Nephron progenitor cell (in vitro differentiated cells): ENCODE results near the gene DCHS2.

Source experiments
- DNase-seq: peaks from one replicate; pipeline ENCODE4 v3.0.0; 2021
- H3K27ac Mint-ChIP-seq: 2 replicates; pipeline ENCODE4 v1.8.0; 2021; ENCODE audit warnings: mild to moderate bottlenecking, moderate library complexity, mixed read lengths
- H3K27me3 Mint-ChIP-seq: 2 replicates; pipeline ENCODE4 v1.8.0; 2021; ENCODE audit warnings: mild to moderate bottlenecking, low read depth, mixed read lengths; ENCODE audit not compliant: poor library complexity
- H3K36me3 Mint-ChIP-seq: 2 replicates; pipeline ENCODE4 v1.8.0; 2021; ENCODE audit warnings: low read depth, mixed read lengths
- H3K4me1 Mint-ChIP-seq: 2 replicates; pipeline ENCODE4 v1.8.0; 2021; ENCODE audit warnings: mixed read lengths
- H3K4me3 Mint-ChIP-seq: 2 replicates; pipeline ENCODE4 v1.8.0; 2021; ENCODE audit warnings: mild to moderate bottlenecking, moderate library complexity, mixed read lengths
- H3K9me3 Mint-ChIP-seq: 2 replicates; pipeline ENCODE4 v1.8.0; 2021; ENCODE audit warnings: mild to moderate bottlenecking, moderate library complexity, mixed read lengths
- TF ChIP-seq, protein P1 (sequence below): fragments of 200-600 bp; sonication (generic); IDR thresholded peaks from 2 replicates; pipeline ENCODE4 v1.5.0; 2021; ENCODE audit warnings: antibody characterized with exemption

DCHS2 gene

DNA sequence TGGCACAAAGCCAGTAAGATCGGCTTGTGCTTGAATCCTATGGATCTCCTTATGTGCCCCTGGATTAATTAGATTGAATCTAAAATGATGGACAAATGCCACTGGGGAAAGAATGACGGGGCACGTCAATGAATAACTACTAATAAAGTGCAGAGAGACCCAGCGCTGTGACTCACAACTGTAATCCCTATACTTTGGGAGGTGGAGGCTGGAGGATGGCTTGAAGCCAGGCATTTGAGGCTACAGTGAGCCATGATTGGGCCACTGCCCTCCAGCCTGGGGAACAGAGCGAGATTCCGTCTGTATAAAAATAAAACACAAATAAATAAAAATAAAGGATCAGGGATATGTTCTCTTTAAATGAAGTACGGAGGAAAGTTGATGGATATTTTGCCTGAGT lies 179.4 kb downstream of the DCHS2 start:
- H3K36me3 Mint-ChIP-seq, result no peaks in the 10 kb centered on the region

DNA sequence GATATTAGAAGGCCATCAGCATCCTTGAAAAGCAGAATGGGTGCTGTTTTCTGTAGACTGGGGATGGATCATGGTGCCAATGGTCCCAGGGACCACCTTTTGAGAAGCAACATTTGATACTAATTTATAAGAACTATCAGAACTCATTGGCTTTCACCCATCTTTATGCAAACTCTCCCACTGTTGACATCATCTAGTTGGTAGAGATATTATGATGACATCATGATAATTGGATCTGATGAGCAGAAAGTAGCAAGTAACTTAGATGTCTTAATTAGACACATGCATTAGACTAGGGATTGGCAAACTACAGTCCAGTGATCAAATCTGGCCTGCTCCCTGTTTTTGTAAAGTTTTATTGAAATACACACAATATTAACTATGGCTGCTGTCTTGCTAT lies 181.0 kb downstream of the DCHS2 start:
- no peaks in the 10 kb centered on the region for H3K36me3 Mint-ChIP-seq
- peaks cover 9% of the 10 kb centered on the region for H3K27me3 Mint-ChIP-seq
- H3K4me3 Mint-ChIP-seq, result no peak overlapping the region
- H3K9me3 Mint-ChIP-seq, result no peaks in the 10 kb centered on the region
- no peaks in the 10 kb centered on the region for H3K4me1 Mint-ChIP-seq
- DNase-seq, result no peak
- H3K27ac Mint-ChIP-seq, result no peak overlapping the region
- TF ChIP-seq, protein P1, sequence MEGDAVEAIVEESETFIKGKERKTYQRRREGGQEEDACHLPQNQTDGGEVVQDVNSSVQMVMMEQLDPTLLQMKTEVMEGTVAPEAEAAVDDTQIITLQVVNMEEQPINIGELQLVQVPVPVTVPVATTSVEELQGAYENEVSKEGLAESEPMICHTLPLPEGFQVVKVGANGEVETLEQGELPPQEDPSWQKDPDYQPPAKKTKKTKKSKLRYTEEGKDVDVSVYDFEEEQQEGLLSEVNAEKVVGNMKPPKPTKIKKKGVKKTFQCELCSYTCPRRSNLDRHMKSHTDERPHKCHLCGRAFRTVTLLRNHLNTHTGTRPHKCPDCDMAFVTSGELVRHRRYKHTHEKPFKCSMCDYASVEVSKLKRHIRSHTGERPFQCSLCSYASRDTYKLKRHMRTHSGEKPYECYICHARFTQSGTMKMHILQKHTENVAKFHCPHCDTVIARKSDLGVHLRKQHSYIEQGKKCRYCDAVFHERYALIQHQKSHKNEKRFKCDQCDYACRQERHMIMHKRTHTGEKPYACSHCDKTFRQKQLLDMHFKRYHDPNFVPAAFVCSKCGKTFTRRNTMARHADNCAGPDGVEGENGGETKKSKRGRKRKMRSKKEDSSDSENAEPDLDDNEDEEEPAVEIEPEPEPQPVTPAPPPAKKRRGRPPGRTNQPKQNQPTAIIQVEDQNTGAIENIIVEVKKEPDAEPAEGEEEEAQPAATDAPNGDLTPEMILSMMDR, result no peak

More for the DNA sequence above, 179.4 kb downstream of the DCHS2 start:
- DNase-seq, result no peak
- Mint-ChIP-seq H3K4me3 (no peak overlapping the region), H3K4me1 (no peaks in the 10 kb centered on the region), H3K27ac (no peak overlapping the region), H3K27me3 (peaks cover 9% of the 10 kb centered on the region), H3K9me3 (no peaks in the 10 kb centered on the region)
- TF ChIP-seq, protein P1, result no peak

DNA sequence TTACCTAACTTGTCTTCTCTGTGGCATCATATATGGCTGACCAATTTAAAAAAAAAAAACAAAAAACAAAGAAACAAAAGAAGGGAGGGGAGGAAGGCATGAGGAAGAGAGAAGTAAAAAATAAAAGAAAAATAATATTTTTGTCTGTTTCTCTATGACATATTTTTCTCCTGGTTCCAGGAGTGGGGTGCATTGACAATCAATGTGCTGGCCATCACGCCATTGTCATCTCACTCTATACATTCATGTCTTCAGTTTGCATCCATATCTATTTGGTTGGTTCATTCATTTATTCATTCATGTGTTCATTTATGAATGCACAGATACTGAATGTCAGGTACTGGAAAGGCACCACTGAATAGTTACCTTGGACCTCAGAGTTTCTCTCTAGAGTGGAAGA lies 183.4 kb downstream of the DCHS2 start:
- Mint-ChIP-seq H3K27me3 (peaks cover 9% of the 10 kb centered on the region), H3K27ac (no peak overlapping the region), H3K4me1 (no peaks in the 10 kb centered on the region), H3K9me3 (no peaks in the 10 kb centered on the region), H3K36me3 (no peaks in the 10 kb centered on the region), H3K4me3 (no peak overlapping the region)
- DNase-seq, result no peak
- TF ChIP-seq, protein P1, result no peak

DNA sequence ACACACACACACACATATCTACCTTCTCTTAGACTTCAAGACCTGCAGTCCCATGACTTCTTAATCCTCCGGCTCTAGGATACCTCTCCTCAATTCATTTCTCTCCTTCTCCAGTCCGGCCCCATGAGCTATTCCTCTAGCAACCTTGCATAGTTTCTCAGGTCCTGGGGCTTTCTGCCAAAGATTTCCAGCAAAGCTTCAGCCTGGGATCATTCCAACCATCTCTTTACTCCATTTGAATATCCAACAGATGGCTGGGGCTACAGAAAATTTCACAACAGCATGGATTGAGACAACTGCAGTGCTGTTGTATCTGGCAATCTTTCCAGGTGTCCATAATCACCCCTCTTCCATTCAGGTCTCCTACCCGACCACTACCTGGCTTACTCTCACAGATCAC lies 184.1 kb downstream of the DCHS2 start:
- H3K4me3 Mint-ChIP-seq, result no peak overlapping the region
- no peak overlapping the region for H3K27ac Mint-ChIP-seq
- no peaks in the 10 kb centered on the region for H3K36me3 Mint-ChIP-seq
- H3K4me1 Mint-ChIP-seq, result no peaks in the 10 kb centered on the region
- peaks cover 9% of the 10 kb centered on the region for H3K27me3 Mint-ChIP-seq
- no peaks in the 10 kb centered on the region for H3K9me3 Mint-ChIP-seq
- no peak for DNase-seq
- TF ChIP-seq, protein P1, result no peak

DNA sequence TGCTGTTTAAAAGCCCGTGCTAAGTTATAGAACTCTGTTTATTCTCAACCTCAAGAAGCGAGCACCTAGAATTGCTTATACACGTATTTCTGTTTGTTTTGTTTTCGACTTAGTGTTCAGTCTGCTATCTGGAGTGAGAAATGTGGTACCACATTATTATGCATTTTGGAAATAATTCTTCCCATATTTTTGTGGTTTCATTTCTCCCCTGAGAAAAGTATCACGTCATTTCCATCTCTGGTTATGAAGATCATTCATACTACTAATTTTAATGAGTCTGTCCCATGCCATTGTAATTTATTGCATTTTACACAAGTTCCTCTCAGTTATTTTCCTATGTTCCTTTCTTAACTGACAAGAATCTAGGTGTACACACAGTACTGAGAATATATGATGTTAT lies 186.0 kb downstream of the DCHS2 start:
- no peaks in the 10 kb centered on the region for H3K4me1 Mint-ChIP-seq
- DNase-seq, result no peak
- no peak overlapping the region for H3K4me3 Mint-ChIP-seq
- TF ChIP-seq, protein P1, result no peak
- no peak overlapping the region for H3K27ac Mint-ChIP-seq
- no peaks in the 10 kb centered on the region for H3K36me3 Mint-ChIP-seq
- H3K9me3 Mint-ChIP-seq, result no peaks in the 10 kb centered on the region
- H3K27me3 Mint-ChIP-seq, result peaks cover 7% of the 10 kb centered on the region

DNA sequence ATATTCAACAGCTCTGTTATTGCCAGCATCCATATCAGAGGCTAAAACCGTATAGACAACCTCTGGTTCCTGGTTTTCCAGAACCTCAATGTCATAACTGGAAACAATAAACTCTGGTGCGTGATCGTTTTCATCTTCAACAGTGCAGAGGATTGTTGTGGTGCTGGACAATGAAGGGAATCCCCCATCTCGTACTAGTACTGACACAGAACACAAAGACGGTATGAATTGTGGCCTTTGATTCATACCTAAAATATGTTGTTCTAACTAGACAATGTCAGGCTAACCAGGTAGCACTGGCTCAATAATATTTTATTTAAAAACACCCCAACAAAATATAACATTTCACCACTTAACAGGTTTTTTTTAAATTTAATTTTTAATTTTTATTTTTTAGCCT lies 186.9 kb downstream of the DCHS2 start:
- H3K4me1 Mint-ChIP-seq, result no peaks in the 10 kb centered on the region

More for the DNA sequence above, 186.9 kb downstream of the DCHS2 start:
- H3K36me3 Mint-ChIP-seq, result no peaks in the 10 kb centered on the region
- DNase-seq, result no peak
- TF ChIP-seq, protein P1, result no peak
- H3K27ac Mint-ChIP-seq, result no peak overlapping the region
- no peaks in the 10 kb centered on the region for H3K9me3 Mint-ChIP-seq
- no peak overlapping the region for H3K4me3 Mint-ChIP-seq
- peaks cover 9% of the 10 kb centered on the region for H3K27me3 Mint-ChIP-seq
